Raji (cell line): Measurements from ENCODE around the gene ERGIC1.

Experiments
- POLR2A ChIP-seq: IDR thresholded peaks from 2 replicates; pipeline ENCODE4 v1.6.1; 2011; ENCODE audit warnings: low read depth, low read length, control low read depth; ENCODE audit not compliant: insufficient read depth

The ERGIC1 gene, protein sequence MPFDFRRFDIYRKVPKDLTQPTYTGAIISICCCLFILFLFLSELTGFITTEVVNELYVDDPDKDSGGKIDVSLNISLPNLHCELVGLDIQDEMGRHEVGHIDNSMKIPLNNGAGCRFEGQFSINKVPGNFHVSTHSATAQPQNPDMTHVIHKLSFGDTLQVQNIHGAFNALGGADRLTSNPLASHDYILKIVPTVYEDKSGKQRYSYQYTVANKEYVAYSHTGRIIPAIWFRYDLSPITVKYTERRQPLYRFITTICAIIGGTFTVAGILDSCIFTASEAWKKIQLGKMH

DNA sequence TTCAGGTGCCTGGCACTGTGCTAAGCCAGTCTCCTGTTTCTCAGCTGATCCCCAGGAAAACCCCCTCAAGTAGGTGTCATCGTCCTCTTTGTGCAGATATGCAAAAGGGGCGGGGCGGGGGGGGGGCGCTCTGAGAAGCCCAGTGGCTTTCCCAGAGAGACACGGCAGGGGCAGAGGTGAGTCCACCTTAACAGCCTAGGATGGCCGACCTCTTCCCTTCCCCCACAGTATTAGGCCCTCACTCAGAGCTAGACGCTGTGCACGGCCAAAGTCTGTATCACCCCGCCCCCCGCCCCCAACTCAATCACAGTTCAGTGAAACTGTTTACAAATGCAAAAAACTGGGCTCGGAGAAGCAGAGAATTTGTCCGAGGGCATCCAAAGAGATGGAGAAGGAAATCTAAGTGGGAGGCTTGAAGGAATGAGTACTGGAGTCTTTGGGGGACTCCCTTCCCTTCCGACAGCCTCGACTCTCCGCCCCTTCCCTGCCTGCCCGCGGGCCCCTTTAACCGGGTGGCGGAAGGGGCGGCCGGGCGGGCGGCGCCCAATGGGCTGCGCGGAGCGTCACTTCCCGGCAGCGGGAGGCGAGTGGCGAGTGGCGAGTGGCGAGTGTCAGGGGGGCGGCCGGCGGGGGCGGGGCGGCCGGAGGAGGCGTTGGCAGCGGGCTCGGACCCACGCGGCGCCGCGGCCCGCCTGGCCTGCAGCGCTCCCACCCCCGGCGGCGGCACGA is at the start of gene ERGIC1:
ERGIC1 (plus strand) TSS at position 566 of the 729 bp plus-strand sequence; CDS start at position 729, 163 bp downstream.
- TF ChIP-seq POLR2A: peak; percentile 71

DNA sequence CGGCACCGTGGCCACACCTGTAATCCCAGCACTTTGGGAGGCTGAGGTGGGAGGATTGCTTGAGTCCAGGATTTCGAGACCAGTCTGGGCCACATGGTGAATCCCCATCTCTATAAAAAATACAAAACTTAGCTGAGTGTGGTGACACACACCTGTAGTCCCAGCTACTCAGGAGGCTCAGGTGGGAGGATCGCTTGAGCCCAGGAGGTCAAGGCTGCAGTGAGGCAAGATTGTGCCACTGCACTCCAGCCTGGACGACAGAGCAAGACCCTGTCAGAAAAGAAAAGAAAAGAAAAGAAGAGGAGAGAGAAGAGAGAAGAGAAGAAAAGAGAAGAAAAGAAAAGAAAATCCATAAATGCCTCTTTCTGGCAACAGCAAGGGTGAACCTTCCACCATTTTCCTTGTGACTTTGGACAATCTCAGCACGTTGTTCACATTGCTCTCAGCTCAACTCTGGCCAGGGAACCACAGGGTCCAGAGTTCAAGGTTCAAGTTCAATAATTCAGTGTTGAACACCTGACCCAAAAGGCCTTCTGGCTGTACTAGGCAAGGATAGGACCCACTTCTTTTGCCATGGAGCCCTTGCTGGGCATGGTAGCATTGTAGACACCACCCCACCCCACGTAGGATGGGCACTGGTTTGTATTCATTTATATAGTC is 48.5 kb upstream of the ERGIC1 start:
- no peak for TF ChIP-seq POLR2A

DNA sequence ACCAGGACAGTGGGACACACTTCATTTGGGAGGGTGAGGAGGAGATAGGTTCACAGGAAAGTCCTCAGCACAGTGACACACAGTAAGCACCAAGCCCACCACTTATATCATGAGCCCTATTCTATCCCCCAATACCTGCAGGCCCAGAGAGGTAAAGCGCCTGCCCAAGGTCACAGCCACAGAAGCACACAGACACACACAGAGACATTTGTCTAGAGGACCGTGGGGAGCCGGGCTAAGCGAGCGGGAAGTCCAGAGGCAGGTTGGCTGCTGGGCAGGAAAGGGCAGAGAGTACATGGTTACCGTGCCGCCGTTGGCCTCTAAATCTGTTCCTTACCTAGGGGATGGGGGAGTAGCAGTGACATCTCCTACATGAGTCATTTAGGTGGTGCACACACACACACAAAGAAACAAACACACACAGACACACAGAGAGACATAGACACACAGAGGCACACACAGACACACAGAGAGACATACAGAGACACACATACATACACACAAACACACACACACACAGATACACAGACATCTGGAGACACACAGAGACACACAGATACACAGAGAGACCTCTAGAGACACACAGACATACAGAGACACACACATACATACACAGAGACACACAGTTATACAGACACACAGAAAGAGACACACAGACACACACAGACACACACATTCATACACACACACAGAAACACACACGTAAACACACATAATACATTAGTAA is 47.2 kb upstream of the ERGIC1 start:
- no peak for TF ChIP-seq POLR2A

DNA sequence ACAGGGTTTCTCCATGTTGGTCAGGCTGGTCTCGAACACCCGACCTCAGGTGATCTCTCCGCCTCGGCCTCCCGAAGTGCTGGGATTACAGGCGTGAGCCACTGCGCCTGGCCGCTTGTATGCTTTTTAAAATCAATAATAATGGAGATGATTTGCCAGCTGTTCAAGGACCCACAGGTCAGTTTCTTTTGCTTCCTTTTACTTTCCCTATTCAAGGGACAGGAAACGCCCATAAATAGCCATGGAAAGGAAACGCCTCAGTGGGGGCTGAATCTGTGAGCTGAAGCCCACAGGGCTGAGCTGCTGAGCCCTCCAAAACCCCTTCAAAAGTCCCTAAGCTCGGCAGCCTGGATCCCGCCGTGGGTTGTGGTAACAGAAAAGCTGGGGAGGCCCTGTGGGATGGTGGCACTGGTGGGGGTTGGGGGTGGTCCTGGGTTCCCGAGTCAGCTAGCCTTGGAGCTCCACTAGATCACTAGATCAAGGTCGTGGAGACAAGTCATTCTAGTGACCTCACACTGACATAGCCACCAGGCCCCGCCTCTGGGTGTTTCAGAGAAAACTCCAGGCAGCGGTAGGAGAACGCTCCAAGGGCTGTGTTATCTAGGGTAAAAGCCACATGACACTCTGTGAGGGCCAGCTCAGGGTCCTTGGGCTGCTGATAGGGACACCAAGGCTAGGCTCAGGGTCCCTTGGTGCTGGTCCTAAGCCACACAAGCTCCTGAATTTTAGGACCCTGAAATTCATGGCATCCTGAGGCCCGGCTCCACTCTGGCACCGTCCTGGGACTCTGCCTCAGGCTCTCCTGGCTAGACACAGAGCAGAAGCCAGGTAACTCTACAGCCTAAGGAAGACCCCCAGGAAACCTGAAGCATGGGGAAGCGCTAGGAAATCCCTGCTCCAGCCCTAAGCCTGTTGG is 45.0 kb upstream of the ERGIC1 start:
- no peak for TF ChIP-seq POLR2A

DNA sequence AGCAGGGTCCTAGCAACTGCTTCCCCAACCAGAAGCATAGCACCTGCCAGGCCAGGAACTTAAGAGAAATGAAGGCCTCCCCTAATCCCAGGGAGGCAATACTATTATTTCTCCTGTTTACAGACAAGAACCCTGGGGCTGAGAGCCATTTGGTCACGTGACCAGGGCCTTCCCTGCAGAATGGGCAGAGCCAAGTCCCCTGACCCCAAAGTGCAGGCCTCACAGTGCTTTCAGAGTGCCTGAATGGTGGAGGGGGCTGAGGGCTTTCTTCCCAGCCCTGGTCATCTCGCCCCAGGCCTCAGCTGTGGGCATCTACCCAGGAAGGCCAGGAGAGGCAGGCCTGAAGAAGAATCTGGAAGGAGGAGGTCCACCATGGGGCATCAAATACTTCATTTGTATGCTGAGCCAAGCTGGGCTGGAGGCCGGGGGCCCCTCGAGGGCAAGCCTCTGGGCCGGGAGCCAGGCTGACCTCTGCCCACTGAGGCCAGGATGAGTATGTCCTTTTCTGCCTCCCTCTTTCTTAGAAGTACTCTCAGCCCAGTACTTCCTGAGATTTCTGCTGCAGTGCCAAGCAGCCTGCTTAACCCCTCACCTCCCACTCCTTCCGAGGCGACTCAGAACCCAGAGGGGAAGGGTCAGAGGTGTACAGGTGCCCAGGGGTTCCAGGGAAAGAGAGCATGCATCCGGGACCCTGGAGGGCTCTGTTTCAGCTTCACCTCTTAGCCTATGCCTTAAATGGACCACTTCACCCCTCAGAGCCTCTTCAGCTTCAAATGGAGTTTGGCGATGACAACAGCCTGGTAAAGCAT is 44.2 kb upstream of the ERGIC1 start:
- TF ChIP-seq POLR2A: no peak

DNA sequence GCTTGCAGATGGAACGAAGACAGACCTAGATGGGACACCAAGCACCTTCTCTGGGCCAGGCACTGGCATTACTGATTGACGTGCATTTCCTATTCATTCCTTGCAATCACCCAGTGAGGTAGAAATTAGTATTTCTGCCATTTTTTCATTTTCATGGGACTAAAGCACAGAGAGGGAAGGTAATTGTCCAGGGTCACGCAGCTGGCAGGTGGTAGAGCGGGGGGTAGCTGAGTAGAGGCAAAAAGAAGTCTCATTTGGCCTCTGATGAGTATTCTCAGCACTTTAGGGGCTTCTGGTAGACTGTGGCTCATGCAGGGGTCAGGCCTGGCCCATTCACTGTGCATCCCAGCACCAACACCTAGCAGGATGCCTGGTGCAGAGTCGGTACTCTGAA is 43.6 kb upstream of the ERGIC1 start:
- TF ChIP-seq POLR2A: no peak

- no peak for TF ChIP-seq POLR2A
Measured at GRCh38 chr5:172791286-172791685, 42.8 kb upstream of the ERGIC1 start.

DNA sequence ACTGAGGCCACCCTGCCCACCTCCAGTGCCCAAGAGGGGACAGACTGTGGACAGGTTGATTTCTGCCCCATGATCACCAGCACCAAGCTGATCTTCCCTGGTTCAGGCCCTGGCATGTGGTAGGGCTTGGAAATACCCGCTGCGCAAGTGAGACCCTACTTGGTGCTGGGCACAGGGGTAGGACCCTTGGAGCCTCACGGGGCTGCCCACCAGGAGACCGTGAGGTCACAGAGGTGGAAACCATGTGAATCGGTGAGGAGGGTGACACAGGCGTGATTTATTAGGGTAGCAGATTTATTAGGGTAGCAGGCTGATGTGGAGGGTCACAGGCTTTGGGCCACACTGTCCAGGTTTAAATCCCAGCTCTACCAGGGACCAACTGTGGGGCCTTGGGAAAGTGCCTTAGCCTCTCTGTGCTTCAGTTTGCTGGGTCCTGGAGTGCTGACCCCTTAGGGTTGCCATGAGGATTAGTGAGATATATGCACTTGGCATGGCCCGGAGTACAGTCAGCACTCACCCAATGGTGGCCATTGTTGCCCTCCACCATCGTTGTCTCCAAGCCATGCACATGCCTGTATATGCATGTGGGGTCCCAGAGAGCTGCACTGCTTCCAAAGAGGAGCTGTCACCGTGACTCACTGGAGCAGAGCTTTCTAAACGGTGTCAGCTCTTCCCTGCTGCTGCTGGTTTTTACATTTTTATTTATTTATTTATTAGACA is 42.2 kb upstream of the ERGIC1 start:
- TF ChIP-seq POLR2A: no peak

GRCh38 chr5:172792701-172793570 is 41.1 kb upstream of the ERGIC1 start:
- no peak for TF ChIP-seq POLR2A

DNA sequence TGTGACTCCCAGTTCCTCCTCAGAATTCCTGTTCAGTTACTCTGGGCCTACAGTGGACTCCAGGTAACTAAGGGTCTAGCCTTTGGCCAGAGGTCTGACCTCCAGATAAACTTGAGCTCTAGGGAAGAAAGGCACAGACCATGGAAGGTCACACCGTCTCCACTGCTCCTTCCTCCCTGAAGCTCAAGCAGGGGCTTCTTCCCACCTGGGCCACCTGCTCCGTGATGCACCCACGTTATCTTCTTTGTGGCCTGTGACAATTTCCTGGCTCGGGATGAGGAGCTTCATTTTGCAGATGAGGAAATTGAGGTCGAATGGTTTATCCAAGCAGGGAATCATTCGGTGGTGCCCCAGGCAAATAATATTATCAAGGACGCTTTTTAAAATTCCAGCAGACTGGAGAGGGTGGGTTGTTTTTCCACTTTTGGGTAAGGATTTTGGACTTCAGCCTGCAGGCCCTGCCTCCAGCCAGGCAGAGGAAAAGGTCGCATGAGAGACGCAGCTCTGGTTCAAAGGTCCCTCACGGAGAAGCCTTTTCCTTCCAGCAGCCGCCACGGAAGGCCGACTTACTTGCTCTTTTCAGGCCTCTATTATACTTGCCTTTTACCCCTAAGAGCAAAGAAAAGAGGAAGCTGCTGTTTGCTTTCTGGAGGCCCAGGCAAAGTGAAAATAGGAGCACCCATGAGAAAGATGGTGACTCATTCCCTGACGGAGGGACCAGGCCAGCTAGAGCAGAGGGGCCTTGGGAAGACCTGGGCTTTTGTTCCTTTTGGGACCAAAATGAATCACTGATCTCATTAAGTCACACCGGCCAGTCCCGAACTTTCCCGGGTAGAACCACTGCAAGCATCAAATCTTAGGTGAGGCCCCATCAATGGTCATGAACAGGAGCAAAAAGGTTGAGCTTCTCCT is 40.2 kb upstream of the ERGIC1 start:
- no peak for TF ChIP-seq POLR2A
